NB4 (cell line): Measurements from ENCODE around the gene PPFIA1.

ENCODE experiments used
- CTCF ChIP-seq: IDR thresholded peaks from one replicate; pipeline ENCODE4 v1.5.1; 2012; ENCODE audit warnings: low read depth, low read length
- MAX ChIP-seq: IDR thresholded peaks from 2 replicates; pipeline ENCODE4 v1.6.1; 2011; ENCODE audit warnings: low read depth, low read length
- POLR2A ChIP-seq: IDR thresholded peaks from 2 replicates; pipeline ENCODE4 v1.6.1; 2011; ENCODE audit warnings: mild to moderate bottlenecking; ENCODE audit not compliant: insufficient read length; ENCODE audit errors: extremely low read depth

DNA sequence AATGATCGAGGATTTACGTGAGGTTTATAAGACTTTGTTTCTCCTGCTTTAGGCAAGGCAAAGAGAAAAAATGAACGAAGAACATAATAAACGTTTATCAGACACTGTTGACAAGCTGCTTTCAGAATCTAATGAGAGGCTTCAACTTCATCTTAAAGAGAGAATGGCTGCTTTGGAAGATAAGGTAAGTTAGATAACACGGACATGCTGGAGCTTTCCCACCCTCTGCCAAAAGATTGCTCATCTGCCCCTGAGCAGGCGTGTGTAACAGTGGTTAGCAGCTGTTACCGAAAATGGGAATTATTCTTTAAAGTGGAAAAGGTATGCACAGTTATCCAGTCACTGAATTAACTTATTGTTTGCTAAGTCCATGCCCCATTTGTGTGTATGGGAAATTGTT is 65.0 kb downstream of the PPFIA1 start:
- TF ChIP-seq CTCF (no peak), POLR2A (no peak), MAX (no peak)
